Mesenchymal stem cell (in vitro differentiated cells and primary cell): ENCODE measurements around the gene MEF2B.

Experiments
- DNase-seq: peaks from one replicate; pipeline ENCODE4 v3.0.0-alpha.2; 2013
- H2AFZ ChIP-seq: one replicate; pipeline ENCODE4 v1.6.1; 2013; ENCODE audit warnings: low read depth, mild to moderate bottlenecking, control low read depth, inconsistent platforms, low read length, moderate library complexity
- H2AK5ac ChIP-seq: 2 replicates; pipeline ENCODE4 v1.6.1; 2013; ENCODE audit warnings: low read length, moderate library complexity, mild to moderate bottlenecking, inconsistent platforms; ENCODE audit not compliant: severe bottlenecking
- H2BK120ac ChIP-seq: one replicate; pipeline ENCODE4 v1.6.1; 2013; ENCODE audit warnings: low read depth, mild to moderate bottlenecking, inconsistent platforms, low read length, moderate library complexity
- H2BK12ac ChIP-seq, 2 experiments: one replicate each; pipeline ENCODE4 v1.6.1; 2013; ENCODE audit warnings: inconsistent platforms in 2 of 2, low read length in 2 of 2, mild to moderate bottlenecking in 2 of 2, moderate library complexity in 2 of 2, control low read depth in 1 of 2
- H2BK15ac ChIP-seq: one replicate; pipeline ENCODE4 v1.6.1; 2013; ENCODE audit warnings: mild to moderate bottlenecking, low read depth, inconsistent platforms; ENCODE audit not compliant: poor library complexity, severe bottlenecking
- H2BK5ac ChIP-seq: 2 replicates; pipeline ENCODE4 v1.6.1; 2013; ENCODE audit warnings: low read depth, mild to moderate bottlenecking, low read length, control low read depth, inconsistent platforms; ENCODE audit not compliant: poor library complexity, severe bottlenecking
- H3K14ac ChIP-seq, 2 experiments: one replicate each; pipeline ENCODE4 v1.6.1; 2013; ENCODE audit warnings: inconsistent platforms in 2 of 2, low read length in 2 of 2, control low read depth in 1 of 2, mild to moderate bottlenecking in 1 of 2, moderate library complexity in 1 of 2
- H3K18ac ChIP-seq, 2 experiments: one replicate each; pipeline ENCODE4 v1.6.1; 2013; ENCODE audit warnings: inconsistent platforms in 2 of 2, low read length in 2 of 2, control low read depth in 1 of 2, low read depth in 1 of 2, mild to moderate bottlenecking in 1 of 2
- H3K23ac ChIP-seq, 2 experiments: one replicate each; pipeline ENCODE4 v1.6.1; 2013; ENCODE audit warnings: inconsistent platforms in 2 of 2, low read length in 2 of 2, mild to moderate bottlenecking in 2 of 2, moderate library complexity in 2 of 2, control low read depth in 1 of 2
- H3K27ac ChIP-seq: 2 replicates; pipeline ENCODE4 v1.5.1; 2013; ENCODE audit warnings: mild to moderate bottlenecking, moderate library complexity, low read length, control low read depth, inconsistent platforms; ENCODE audit not compliant: poor library complexity, severe bottlenecking
- H3K27me3 ChIP-seq, 2 experiments: 2 replicates each; pipeline versions ENCODE4 v1.6.1 to v1.7.0; 2013; ENCODE audit warnings: low read length in 2 of 2, mild to moderate bottlenecking in 2 of 2, moderate library complexity in 2 of 2, control low read depth in 1 of 2, inconsistent platforms in 1 of 2; ENCODE audit not compliant: control insufficient read depth in 1 of 2, insufficient read depth in 1 of 2
- H3K36me3 ChIP-seq, 2 experiments: 2 replicates each; pipeline versions ENCODE4 v1.6.1 to v1.7.0; 2013; ENCODE audit warnings: low read length in 2 of 2, control low read depth in 1 of 2, inconsistent platforms in 1 of 2, low read depth in 1 of 2, mild to moderate bottlenecking in 1 of 2; ENCODE audit not compliant: insufficient read depth in 2 of 2, control insufficient read depth in 1 of 2
- H3K4ac ChIP-seq, 2 experiments: one replicate each; pipeline ENCODE4 v1.6.1; 2013; ENCODE audit warnings: inconsistent platforms in 2 of 2, low read length in 2 of 2, mild to moderate bottlenecking in 2 of 2, moderate library complexity in 2 of 2, control low read depth in 1 of 2, low read depth in 1 of 2
- H3K4me1 ChIP-seq: 2 replicates; pipeline ENCODE4 v1.6.1; 2013; ENCODE audit warnings: low read depth, low read length, control low read depth; ENCODE audit not compliant: control insufficient read depth, insufficient read depth
- H3K4me2 ChIP-seq: 2 replicates; pipeline ENCODE4 v1.6.1; 2013; ENCODE audit warnings: low read length, mild to moderate bottlenecking, inconsistent platforms; ENCODE audit not compliant: poor library complexity, severe bottlenecking
- H3K4me3 ChIP-seq, 2 experiments: 2 replicates each; pipeline versions ENCODE4 v1.5.1 to v1.7.0; 2013; ENCODE audit warnings: low read length in 2 of 2, mild to moderate bottlenecking in 2 of 2, control low read depth in 1 of 2, low read depth in 1 of 2; ENCODE audit not compliant: insufficient read depth in 1 of 2
- H3K79me1 ChIP-seq: replicated peaks from 2 replicates; pipeline ENCODE4 v1.6.1; 2013; ENCODE audit warnings: mild to moderate bottlenecking, control low read depth, low read length, inconsistent platforms; ENCODE audit not compliant: poor library complexity, severe bottlenecking
- H3K9ac ChIP-seq: 2 replicates; pipeline ENCODE4 v1.7.0; 2013; ENCODE audit warnings: mild to moderate bottlenecking, low read length, moderate library complexity
- H3K9me3 ChIP-seq: 2 replicates; pipeline ENCODE4 v1.7.0; 2013; ENCODE audit warnings: mild to moderate bottlenecking, low read length; ENCODE audit not compliant: control insufficient read depth
- H4K8ac ChIP-seq: one replicate; pipeline ENCODE4 v1.6.1; 2013; ENCODE audit warnings: inconsistent platforms, mild to moderate bottlenecking, low read length, moderate library complexity
- H4K91ac ChIP-seq: one replicate; pipeline ENCODE4 v1.6.1; 2013; ENCODE audit warnings: mild to moderate bottlenecking, low read length, inconsistent platforms
- whole genome bisulfite sequencing: methylation state at CpG from one replicate; pipeline ENCODE4 v1.1.7; 2013; ENCODE audit warnings: mixed read lengths; 5-methylcytosine and 5-hydroxymethylcytosine counted together

The MEF2B gene

GRCh38 chr19:19160461-19161035 is 9.5 kb downstream of the MEF2B start:
- Histone ChIP-seq H2BK5ac (no peak overlapping the region), H3K4ac (no peak overlapping the region), H2AFZ (no peak overlapping the region), H4K8ac (no peak overlapping the region), H4K91ac (no peak overlapping the region), H3K27me3 (no peaks in the 10 kb centered on the region), H3K27ac (no peak overlapping the region), H3K23ac (no peak overlapping the region), H3K79me1 (no peaks in the 10 kb centered on the region), H3K4me1 (no peaks in the 10 kb centered on the region), H3K18ac (no peak overlapping the region), H2BK12ac (no peak overlapping the region), H3K9me3 (no peaks in the 10 kb centered on the region), H3K9ac (no peak overlapping the region), H3K36me3 (peaks cover 3 to 4% of the 10 kb centered on the region in 2 experiments), H3K4me2 (no peak overlapping the region), H2BK120ac (no peak overlapping the region), H3K4me3 (no peak overlapping the region), H2AK5ac (no peak overlapping the region), H2BK15ac (no peak overlapping the region), H3K14ac (no peak overlapping the region)
- 65% methylated on average over 14 of the region's 26 CpGs for WGBS
- no peak for DNase-seq

- Histone ChIP-seq H3K27ac (no peak overlapping the region), H3K4me1 (no peaks in the 10 kb centered on the region), H3K23ac (no peak overlapping the region), H3K14ac (no peak overlapping the region), H3K9me3 (no peaks in the 10 kb centered on the region), H2AFZ (no peak overlapping the region), H2BK15ac (no peak overlapping the region), H2BK12ac (no peak overlapping the region), H4K91ac (no peak overlapping the region), H4K8ac (no peak overlapping the region), H2AK5ac (no peak overlapping the region), H3K4ac (no peak overlapping the region), H2BK5ac (no peak overlapping the region), H3K4me2 (no peak overlapping the region), H2BK120ac (no peak overlapping the region), H3K27me3 (no peaks in the 10 kb centered on the region), H3K9ac (no peak overlapping the region), H3K79me1 (no peaks in the 10 kb centered on the region), H3K18ac (no peak overlapping the region), H3K36me3 (peaks cover 4 to 5% of the 10 kb centered on the region in 2 experiments), H3K4me3 (no peak overlapping the region)
- DNase-seq, result no peak
- 100% methylated on average over 1 of the region's 4 CpGs for WGBS
Measured at GRCh38 chr19:19159534-19159933, 10.5 kb downstream of the MEF2B start.

- Histone ChIP-seq H3K14ac (no peak overlapping the region), H4K8ac (no peak overlapping the region), H2BK120ac (no peak overlapping the region), H3K4me3 (no peak overlapping the region), H3K27me3 (no peaks in the 10 kb centered on the region), H2BK5ac (no peak overlapping the region), H3K36me3 (peaks cover 4 to 5% of the 10 kb centered on the region in 2 experiments), H3K23ac (no peak overlapping the region), H3K4me2 (no peak overlapping the region), H2AK5ac (no peak overlapping the region), H3K4ac (no peak overlapping the region), H2BK15ac (no peak overlapping the region), H3K4me1 (no peaks in the 10 kb centered on the region), H4K91ac (no peak overlapping the region), H2AFZ (no peak overlapping the region), H2BK12ac (no peak overlapping the region), H3K18ac (no peak overlapping the region), H3K9me3 (no peaks in the 10 kb centered on the region), H3K79me1 (no peaks in the 10 kb centered on the region), H3K27ac (no peak overlapping the region), H3K9ac (no peak overlapping the region)
- no peak for DNase-seq
- 93% methylated on average over 6 of the region's 6 CpGs for WGBS
Measured at GRCh38 chr19:19157808-19158207, 12.3 kb downstream of the MEF2B start.

GRCh38 chr19:19155495-19156219 is 14.4 kb downstream of the MEF2B start:
- H2BK120ac ChIP-seq, result no peak overlapping the region
- no peak for DNase-seq
- H3K9me3 ChIP-seq, result no peaks in the 10 kb centered on the region
- peaks cover 4 to 5% of the 10 kb centered on the region in 2 experiments for H3K36me3 ChIP-seq
- H3K18ac ChIP-seq, result no peak overlapping the region
- no peak overlapping the region for H3K27ac ChIP-seq
- H2BK15ac ChIP-seq, result no peak overlapping the region
- no peak overlapping the region for H3K4me2 ChIP-seq
- H3K9ac ChIP-seq, result no peak overlapping the region
- H2BK12ac ChIP-seq, result no peak overlapping the region
- no peak overlapping the region for H3K4ac ChIP-seq
- no peak overlapping the region for H2BK5ac ChIP-seq
- no peak overlapping the region for H3K14ac ChIP-seq
- no peak overlapping the region for H3K4me3 ChIP-seq
- no peak overlapping the region for H4K91ac ChIP-seq
- H3K4me1 ChIP-seq, result no peaks in the 10 kb centered on the region
- no peak overlapping the region for H2AFZ ChIP-seq
- H3K79me1 ChIP-seq, result no peaks in the 10 kb centered on the region
- H3K27me3 ChIP-seq, result no peaks in the 10 kb centered on the region
- H2AK5ac ChIP-seq, result no peak overlapping the region
- H3K23ac ChIP-seq, result no peak overlapping the region
- H4K8ac ChIP-seq, result no peak overlapping the region
- WGBS, result 94% methylated on average over 8 of the region's 10 CpGs
